GM12892 (cell line): Measurements from ENCODE around the gene LIPN.

ENCODE experiments used
- DNase-seq: peaks from one replicate; pipeline ENCODE4 v3.0.0; 2011; ENCODE audit not compliant: insufficient read length
- FAIRE-seq: peaks from 2 replicates; lab custom pipeline; 2011; peaks lifted over from hg19 to GRCh38; lab: Jason Lieb, UNC
- POLR2A ChIP-seq: IDR thresholded peaks from 2 replicates; pipeline ENCODE4 v1.6.1; 2011; ENCODE audit warnings: low read depth, low read length, control low read depth
- POLR2AphosphoS5 ChIP-seq: IDR thresholded peaks from 2 replicates; pipeline ENCODE4 v1.6.1; 2011; ENCODE audit warnings: low read depth, low read length, control low read depth
- TAF1 ChIP-seq: IDR thresholded peaks from 2 replicates; pipeline ENCODE4 v1.6.1; 2011; ENCODE audit warnings: low read depth, mild to moderate bottlenecking, control low read depth, low read length, borderline replicate concordance

Gene LIPN

DNA sequence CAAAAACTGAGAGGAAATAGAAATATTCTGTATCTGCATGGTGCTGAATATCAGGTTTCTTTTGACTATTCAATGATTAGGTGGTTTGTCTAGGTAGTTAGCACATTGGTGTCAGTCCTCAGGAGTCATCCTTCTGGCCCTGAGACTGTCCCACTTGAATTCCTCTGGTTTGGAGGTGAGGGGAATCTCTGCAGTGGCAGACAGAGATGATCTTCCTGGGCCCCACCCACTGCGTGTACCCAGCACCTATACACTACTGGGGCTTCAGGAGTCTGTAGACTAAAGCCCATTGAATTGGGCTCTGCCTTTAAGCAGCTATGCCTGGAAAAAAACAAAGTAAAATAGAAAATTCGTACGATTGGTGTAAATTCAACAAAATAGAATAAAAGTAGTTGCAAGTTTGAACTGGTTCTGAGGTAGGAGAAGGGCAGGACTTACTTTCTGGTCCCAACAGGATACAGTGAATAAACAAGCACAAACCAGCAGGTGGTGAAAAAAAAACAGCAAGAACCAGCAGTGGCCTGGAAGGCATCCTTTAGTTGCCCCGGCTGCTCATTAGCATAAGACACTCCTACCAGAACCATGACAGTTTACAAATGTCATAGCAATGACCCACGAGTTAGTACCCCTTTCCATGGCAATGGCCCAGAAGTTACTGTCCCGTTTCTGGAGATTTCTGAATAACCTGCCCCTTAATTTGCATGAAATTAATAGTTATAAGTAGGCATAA, 44.4 kb downstream of the LIPN start:
- TF ChIP-seq POLR2A (no peak), TAF1 (no peak), POLR2AphosphoS5 (no peak)
- DNase-seq (no peak), FAIRE-seq (no peak)

- DNase-seq (no peak), FAIRE-seq (no peak)
These were observed 45.5 kb downstream of the LIPN start for GRCh38 chr10:88805361-88805760.

DNA sequence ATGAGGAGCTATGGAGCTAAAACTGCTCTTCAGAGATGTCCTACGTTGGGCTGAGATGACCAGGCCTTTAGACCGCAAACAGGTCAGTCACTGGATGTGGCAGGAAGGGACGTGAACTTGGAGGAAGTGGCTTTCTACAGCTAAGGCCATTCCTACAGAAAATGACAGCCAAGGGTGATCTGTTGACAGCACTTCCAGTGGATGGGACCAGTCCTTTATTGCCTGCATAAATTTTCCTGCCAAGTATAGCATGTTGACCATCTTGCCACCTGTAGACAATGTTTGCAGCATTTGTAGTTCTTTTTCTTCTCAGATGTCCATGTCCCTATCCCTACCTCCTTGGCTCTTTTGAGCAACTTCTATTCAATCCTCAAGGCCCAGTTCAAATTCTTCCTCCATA, 46.1 kb downstream of the LIPN start:
- DNase-seq: no peak
- FAIRE-seq: no peak
- no peak for TF ChIP-seq TAF1
- no peak for TF ChIP-seq POLR2AphosphoS5
- TF ChIP-seq POLR2A: no peak

More at GRCh38 chr10:88805361-88805760, 45.5 kb downstream of the LIPN start:
- TF ChIP-seq POLR2AphosphoS5 (no peak), TAF1 (no peak), POLR2A (no peak)

- TF ChIP-seq POLR2AphosphoS5 (no peak), TAF1 (no peak), POLR2A (no peak)
- FAIRE-seq (no peak), DNase-seq (no peak)
These were observed 49.8 kb downstream of the LIPN start for GRCh38 chr10:88809621-88810020.

GRCh38 chr10:88810196-88810961, 50.6 kb downstream of the LIPN start:
- FAIRE-seq: peak; percentile 79
- TF ChIP-seq POLR2A (no peak), TAF1 (no peak), POLR2AphosphoS5 (no peak)
- no peak for DNase-seq

DNA sequence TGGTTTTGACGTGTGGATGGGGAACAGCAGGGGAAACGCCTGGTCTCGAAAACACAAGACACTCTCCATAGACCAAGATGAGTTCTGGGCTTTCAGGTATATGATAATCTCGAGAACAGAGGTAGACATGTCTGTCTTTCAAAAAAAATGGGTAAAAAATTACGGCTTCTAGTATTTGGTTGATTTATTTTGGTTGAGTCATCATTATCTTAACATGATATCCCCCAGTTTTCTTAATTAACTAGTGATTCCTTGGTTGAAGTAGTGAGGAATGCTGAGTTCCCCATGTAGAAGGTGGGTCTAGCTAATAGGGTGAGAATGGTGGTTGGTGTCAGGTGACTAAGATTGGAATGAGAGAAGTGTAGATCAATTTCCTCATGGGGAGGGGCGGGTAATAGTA, 53.4 kb downstream of the LIPN start:
- TF ChIP-seq TAF1 (no peak), POLR2A (no peak), POLR2AphosphoS5 (no peak)
- no peak for DNase-seq
- FAIRE-seq: no peak

DNA sequence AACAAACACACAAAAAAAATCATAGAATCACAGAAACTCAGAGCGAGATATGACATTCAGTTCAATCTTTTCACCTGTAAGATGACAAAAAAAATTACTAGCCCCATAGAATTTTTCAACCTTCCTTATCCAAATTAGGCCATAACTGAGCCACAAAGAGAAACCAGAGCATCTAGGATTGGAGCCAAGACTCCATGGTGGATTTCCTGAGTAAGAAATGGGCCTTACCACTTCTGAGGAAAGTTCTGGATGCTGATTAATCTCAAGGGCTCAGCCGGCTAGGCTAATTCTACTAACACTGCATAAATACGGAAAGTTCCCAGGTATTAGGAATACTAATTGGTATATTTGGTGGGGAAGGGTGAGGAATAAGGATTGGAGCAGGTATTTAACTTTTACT, 59.5 kb downstream of the LIPN start:
- DNase-seq (no peak), FAIRE-seq (no peak)
- no peak for TF ChIP-seq TAF1
- TF ChIP-seq POLR2A: no peak
- no peak for TF ChIP-seq POLR2AphosphoS5

GRCh38 chr10:88820748-88821401, 61.1 kb downstream of the LIPN start:
- DNase-seq (no peak), FAIRE-seq (no peak)
- no peak for TF ChIP-seq POLR2A
- TF ChIP-seq TAF1: no peak
- no peak for TF ChIP-seq POLR2AphosphoS5

GRCh38 chr10:88826388-88826787, 66.6 kb downstream of the LIPN start:
- DNase-seq (no peak), FAIRE-seq (peak; percentile 46)
- TF ChIP-seq POLR2A (no peak), TAF1 (no peak), POLR2AphosphoS5 (no peak)

DNA sequence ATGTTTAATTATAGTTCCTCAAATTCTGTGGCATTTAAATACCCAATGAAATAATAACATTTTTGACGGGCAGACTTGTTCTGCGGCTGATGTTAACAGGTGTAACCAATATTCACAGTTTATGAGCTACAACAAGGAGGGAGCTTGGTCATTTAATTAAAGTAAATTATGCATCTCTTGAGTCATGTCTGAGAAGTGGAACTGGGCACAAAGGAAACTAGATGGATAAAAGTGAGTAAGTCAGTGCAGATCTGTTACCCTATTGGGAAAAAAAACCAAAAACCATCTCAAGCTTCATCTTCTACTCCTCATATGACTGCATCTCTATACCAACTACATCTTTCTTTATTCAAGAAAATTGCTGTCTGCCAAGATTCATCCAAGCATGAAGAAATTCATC, 67.9 kb downstream of the LIPN start:
- TF ChIP-seq TAF1 (no peak), POLR2AphosphoS5 (no peak), POLR2A (no peak)
- DNase-seq (no peak), FAIRE-seq (no peak)

- TF ChIP-seq TAF1 (no peak), POLR2A (no peak), POLR2AphosphoS5 (no peak)
- FAIRE-seq: no peak
These were observed 68.5 kb downstream of the LIPN start for GRCh38 chr10:88828310-88828709.

More at GRCh38 chr10:88828310-88828709, 68.5 kb downstream of the LIPN start:
- no peak for DNase-seq
